Left renal pelvis (tissue), 4 donors: ENCODE data around the gene ZNF618. TPM values are rescaled to one million over a fixed set of nuclear protein-coding genes. Genes with fewer than 3 reads are reported as not detected.

Experiments
- DNase-seq, 4 donors: peaks; one replicate each; pipeline ENCODE4 v3.0.0-alpha.2; 2013; ENCODE audit warnings: low read depth in 4 of 4, low spot score in 3 of 4
- polyA plus RNA-seq, 4 donors: library from polyadenylated mRNA; unstranded; fragments of 120-200 nt; gene quantifications; one replicate each; pipeline ENCODE4 v1.2.1, GENCODE V29; 2013; ENCODE audit not compliant: insufficient read length in 4 of 4

The ZNF618 gene
- polyA plus RNA-seq, 4 donors, result 29.8 to 42.8 (median 39.4) TPM

DNA sequence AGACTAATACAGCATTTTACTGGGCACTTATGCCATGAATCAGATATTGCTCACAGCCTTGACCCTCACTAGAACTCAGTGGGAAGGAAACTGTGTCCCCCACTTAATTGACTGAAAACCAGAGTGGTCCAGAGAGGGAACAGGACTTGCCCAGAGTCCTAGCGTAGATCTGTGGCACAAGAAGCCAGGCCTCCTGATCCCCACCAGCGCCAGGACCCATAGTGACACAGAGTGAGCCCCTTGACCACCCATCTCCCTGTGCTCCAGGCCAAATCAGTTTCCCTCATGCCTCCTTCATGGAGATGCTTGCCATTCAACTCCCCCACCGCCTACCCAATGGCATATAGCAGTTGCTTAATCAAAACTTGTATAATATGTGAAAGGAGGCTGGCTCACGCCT is 214.7 kb downstream of the ZNF618 start:
- DNase-seq, result no peak

DNA sequence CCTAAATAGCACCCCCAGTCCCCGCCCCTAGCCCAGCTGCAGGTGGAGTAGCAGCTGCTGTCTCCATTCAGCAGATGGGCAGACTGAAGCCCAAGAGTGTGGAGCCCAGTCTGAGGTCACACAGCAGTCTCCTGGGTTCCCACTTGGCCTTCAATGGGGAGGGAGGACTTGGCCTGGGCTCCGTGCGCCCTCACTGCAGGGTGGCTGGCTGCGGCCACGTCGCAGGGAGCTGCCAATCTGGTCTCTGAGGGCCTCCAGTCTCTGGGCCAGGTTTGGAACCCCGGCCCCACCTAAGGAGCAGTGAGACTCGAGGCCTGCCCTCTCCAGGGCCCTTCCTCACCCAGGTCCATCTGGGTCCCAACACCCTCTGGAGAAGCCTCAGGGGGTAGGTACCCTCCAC is 215.6 kb downstream of the ZNF618 start:
- no peak for DNase-seq

DNA sequence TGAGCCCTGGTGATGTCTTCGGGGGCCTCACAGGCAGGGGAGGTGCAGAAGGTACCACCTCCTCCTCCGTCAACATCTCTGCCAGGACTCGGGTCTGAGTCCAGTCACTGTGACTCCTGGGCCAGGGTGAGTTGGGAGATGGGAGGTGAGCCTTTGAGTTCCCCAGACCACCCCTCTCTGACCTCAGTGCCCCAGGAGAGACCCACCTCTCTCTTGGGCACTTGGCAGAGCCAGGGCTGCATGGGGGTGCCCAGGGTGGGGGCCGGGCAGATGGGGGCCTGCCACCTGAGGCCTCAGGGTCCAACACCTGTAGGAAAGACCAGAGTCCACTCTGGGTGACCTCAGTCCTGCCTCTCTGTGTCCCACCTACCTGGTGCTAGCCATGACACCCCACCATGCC is 216.2 kb downstream of the ZNF618 start:
- DNase-seq, result no peak

- no peak for DNase-seq
Measured at GRCh38 chr9:114093031-114093471, 216.9 kb downstream of the ZNF618 start.

GRCh38 chr9:114093761-114094505 is 217.8 kb downstream of the ZNF618 start:
- no peak for DNase-seq

DNA sequence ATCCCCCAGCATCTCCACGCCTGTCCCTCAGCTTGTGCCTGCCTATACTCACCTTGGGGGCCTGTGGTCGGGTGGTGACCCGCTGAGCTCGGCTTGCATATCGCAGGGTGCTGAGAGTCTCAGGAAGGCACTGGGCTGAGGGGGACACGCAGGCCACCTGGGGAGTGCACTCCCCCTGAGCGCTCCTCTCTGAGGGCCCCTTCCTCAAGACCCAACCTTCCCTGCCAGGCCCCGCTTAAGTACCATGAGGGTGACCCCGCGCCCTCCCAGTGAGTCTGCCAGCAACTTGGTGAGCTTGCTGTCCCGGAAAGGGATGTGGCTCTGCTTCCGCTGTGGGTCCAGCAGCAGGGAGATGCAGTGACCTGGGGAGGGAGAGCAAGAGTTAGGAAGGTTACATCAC is 218.9 kb downstream of the ZNF618 start:
- no peak for DNase-seq

- no peak for DNase-seq
Measured at GRCh38 chr9:114096041-114096511, 220.0 kb downstream of the ZNF618 start.

DNA sequence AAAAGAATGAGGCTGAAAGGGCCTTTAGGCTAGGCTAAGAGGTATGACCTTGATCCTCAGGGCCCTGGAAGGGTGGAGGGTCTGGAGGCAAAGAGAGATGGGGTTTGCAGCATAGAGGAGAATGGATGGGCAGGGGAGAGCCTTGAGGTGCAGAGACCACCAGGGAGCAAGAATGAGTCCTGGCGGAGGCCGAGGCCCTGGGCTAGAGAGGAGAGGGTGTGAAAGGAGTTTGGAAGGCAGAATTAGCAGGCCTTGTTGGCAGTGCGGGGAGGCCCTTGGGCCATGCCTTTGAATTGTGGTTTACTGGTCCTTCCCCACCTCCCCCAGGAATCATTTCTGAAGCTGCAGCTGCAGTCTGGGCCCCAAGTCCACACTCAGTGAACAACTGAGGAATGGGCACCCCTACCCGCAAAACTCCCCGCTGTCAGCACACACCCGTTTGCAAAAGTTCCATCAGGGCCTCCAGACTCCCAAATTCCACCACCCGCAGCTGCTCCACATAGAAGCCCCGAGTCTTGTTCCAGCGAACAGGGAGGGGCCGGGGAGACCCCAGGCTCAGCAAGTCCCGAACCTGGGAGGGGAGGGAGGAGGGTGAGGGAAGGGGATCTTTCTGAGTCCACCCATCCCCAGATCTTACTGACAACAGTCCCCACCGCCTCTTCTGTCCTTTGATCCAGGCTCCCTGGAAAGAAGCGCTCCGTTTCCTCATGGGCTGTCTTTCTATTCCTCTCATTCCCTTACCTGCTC is 220.9 kb downstream of the ZNF618 start:
- no peak for DNase-seq

- DNase-seq, result no peak
Measured at GRCh38 chr9:114097613-114098020, 221.5 kb downstream of the ZNF618 start.

GRCh38 chr9:114098021-114098935 is 222.2 kb downstream of the ZNF618 start:
- peak in 1 of 4 donors; percentile 62 for DNase-seq

DNA sequence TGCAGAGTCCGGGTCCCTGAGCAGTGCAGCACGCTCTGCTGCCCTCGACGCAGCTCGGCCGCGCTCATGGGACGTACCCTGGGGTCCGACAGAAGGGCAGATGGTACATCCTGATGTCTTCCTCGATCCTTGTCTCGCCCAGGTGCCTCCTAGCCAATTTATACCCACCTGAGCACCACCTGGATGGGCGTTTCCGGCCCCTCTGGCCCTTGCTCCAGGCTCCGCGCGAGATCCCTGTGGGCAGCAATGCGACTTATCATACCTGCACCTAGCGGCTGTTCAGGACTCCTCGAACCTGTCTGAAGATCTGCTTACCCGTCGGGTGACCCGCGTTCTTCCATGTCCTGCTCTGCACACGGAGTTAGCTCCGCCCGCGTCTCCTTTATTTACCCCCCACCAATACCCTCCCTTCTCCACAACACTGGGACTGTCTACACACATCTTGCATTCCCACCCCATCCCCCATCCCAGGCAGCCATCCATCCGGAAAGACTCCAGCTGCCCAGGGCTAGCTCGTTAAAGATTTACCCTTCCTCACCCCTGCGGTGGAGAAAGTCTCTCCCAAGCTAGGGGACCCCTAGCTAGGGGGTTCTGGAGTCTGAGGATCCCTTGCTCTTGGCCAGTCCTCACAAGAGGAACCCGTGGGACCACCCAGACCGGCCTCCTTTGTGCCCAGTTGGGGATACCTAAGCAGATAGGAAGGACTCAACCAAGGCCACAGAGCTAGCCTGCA is 223.0 kb downstream of the ZNF618 start, which contains the start of gene KIF12:
Gene KIF12 (minus strand): TSS at position 357 of the 733 bp plus-strand sequence. CDS start 16 bp downstream, at position 341.
- peak; percentile 79 to 87 (median 86) for DNase-seq

DNA sequence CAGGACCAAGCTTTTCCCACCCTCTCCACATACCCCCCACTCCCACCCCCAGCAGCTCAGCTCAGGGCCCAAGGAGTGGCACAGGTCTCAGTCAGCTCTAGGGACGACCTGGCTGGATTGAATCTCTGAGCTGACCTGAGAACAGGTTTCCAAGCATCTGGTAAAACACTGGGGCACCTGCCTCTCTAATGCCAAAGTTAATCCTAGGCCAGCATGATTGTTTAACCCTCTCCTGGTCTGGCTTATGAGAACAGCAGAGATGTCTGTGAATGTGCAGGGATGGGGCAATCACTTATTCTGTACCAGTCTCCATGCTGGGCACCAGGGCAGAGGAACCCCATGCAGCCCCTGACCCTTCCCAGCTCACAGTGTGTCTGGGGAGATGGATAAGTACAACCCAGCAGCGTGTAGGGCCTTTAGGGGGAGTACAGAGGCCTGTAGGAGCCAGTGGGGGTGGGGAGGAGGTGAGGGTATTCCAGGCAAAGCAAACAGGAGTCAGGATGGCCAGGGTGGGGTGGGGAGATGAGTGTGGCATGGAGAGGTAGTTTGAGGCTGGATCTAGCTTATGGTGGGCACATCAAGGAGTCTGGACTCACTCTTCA is 223.7 kb downstream of the ZNF618 start:
- DNase-seq, result no peak

- no peak for DNase-seq
Measured at GRCh38 chr9:114100536-114100935, 224.4 kb downstream of the ZNF618 start.

- no peak for DNase-seq
Measured at GRCh38 chr9:114102484-114102883, 226.4 kb downstream of the ZNF618 start.

- no peak for DNase-seq
Measured at GRCh38 chr9:114105236-114105635, 229.1 kb downstream of the ZNF618 start.
